H1 (cell line): Measurements from ENCODE around the gene ITPKB. TPM values are rescaled to one million over a fixed set of nuclear protein-coding genes. Genes with fewer than 3 reads are reported as not detected.

ENCODE experiments used
- CTCF ChIA-PET: fragments of 300-600 bp; sonication (Branson Sonifier 250); formaldehyde crosslinking; loops from one replicate; lab custom pipeline; 2021; ENCODE audit not compliant: partially characterized antibody; lab: Charles Lee
- POLR2A ChIA-PET: fragments of 300-600 bp; sonication (Branson Sonifier 250); formaldehyde crosslinking; loops from one replicate; lab custom pipeline; 2021; ENCODE audit warnings: inconsistent platforms; ENCODE audit not compliant: partially characterized antibody; lab: Charles Lee
- DNase-seq, 2 experiments: peaks; one replicate each; pipeline versions ENCODE4 v3.0.0 to v3.0.0-alpha.2; 2010 to 2022; ENCODE audit warnings: low spot score in 2 of 2, low read depth in 1 of 2, mixed read lengths in 1 of 2
- FAIRE-seq: peaks from 2 replicates; lab custom pipeline; 2011; peaks lifted over from hg19 to GRCh38; lab: Jason Lieb, UNC
- H2AFZ ChIP-seq: 2 replicates; pipeline ENCODE4 v1.8.1; 2012; ENCODE audit warnings: low read length, inconsistent platforms
- H2AK5ac ChIP-seq: 2 replicates; pipeline ENCODE4 v1.6.1; 2013; ENCODE audit warnings: low read depth, low read length
- H2BK120ac ChIP-seq: replicated peaks from 2 replicates; pipeline ENCODE3; 2013; ENCODE audit warnings: low read depth, low read length, inconsistent platforms
- H2BK12ac ChIP-seq: 2 replicates; pipeline ENCODE4 v1.6.1; 2013; ENCODE audit warnings: low read depth, low read length
- H2BK15ac ChIP-seq: 2 replicates; pipeline ENCODE4 v1.6.1; 2013; ENCODE audit warnings: low read length
- H2BK20ac ChIP-seq: 2 replicates; pipeline ENCODE4 v1.6.1; 2013; ENCODE audit warnings: low read length
- H2BK5ac ChIP-seq: 2 replicates; pipeline ENCODE4 v1.6.1; 2013; ENCODE audit warnings: low read depth, low read length
- H3K14ac ChIP-seq: 2 replicates; pipeline ENCODE4 v1.6.1; 2013; ENCODE audit warnings: inconsistent platforms; ENCODE audit not compliant: insufficient read length
- H3K18ac ChIP-seq: 2 replicates; pipeline ENCODE4 v1.6.1; 2013; ENCODE audit warnings: low read length; ENCODE audit errors: extremely low read depth
- H3K23ac ChIP-seq: 2 replicates; pipeline ENCODE4 v1.6.1; 2013; ENCODE audit warnings: inconsistent platforms; ENCODE audit not compliant: insufficient read length
- H3K23me2 ChIP-seq: 2 replicates; pipeline ENCODE4 v1.6.1; 2013; ENCODE audit warnings: low read depth, low read length
- H3K27ac ChIP-seq: 2 replicates; pipeline ENCODE4 v1.6.1; 2011; ENCODE audit warnings: low read depth, low read length, inconsistent platforms
- H3K27me3 ChIP-seq, 4 experiments: replicated peaks in 1 of 4; 1 replicate in 1 of 4; 2 replicates in 3 of 4; pipeline versions ENCODE4 v1.6.1 to v1.8.1; 2011 to 2013; ENCODE audit warnings: low read length in 3 of 4, mild to moderate bottlenecking in 3 of 4, inconsistent platforms in 2 of 4, mixed read lengths in 2 of 4, moderate library complexity in 1 of 4; ENCODE audit not compliant: control insufficient read depth in 3 of 4, insufficient read depth in 3 of 4; ENCODE audit errors: extremely low read depth in 1 of 4
- H3K36me3 ChIP-seq, 4 experiments: 2 replicates each; pipeline versions ENCODE4 v1.6.1 to v1.8.1; 2011 to 2013; ENCODE audit warnings: mild to moderate bottlenecking in 4 of 4, low read length in 3 of 4, moderate library complexity in 2 of 4, control low read depth in 1 of 4, inconsistent platforms in 1 of 4; ENCODE audit not compliant: insufficient read depth in 4 of 4, control insufficient read depth in 2 of 4
- H3K4ac ChIP-seq: replicated peaks from 2 replicates; pipeline ENCODE3; 2013; ENCODE audit warnings: low read length, low read depth, mixed read lengths, inconsistent platforms; ENCODE audit not compliant: insufficient read length
- H3K4me1 ChIP-seq, 4 experiments: replicated peaks in 1 of 4; 1 replicate in 1 of 4; 2 replicates in 3 of 4; pipeline versions ENCODE4 v1.6.1 to v1.8.1; 2011 to 2013; ENCODE audit warnings: low read length in 3 of 4, inconsistent platforms in 2 of 4, mixed read lengths in 1 of 4; ENCODE audit not compliant: insufficient read depth in 4 of 4, control insufficient read depth in 3 of 4
- H3K4me2 ChIP-seq, 2 experiments: 2 replicates each; pipeline versions ENCODE4 v1.6.1 to v1.8.1; 2011 to 2013; ENCODE audit warnings: low read depth in 2 of 2, low read length in 2 of 2, control low read depth in 1 of 2, inconsistent platforms in 1 of 2, mild to moderate bottlenecking in 1 of 2; ENCODE audit not compliant: insufficient read depth in 1 of 2
- H3K4me3 ChIP-seq, 4 experiments: fragments of 200-600, 300-600 bp in 1 of 4; sonication (generic), shearing (Covaris generic), sonication (Bioruptor Twin) in 1 of 4; 2 replicates each; pipeline versions ENCODE4 v1.5.1 to v1.8.1; 2011 to 2016; ENCODE audit warnings: low read length in 4 of 4, low read depth in 3 of 4, control low read depth in 2 of 4, inconsistent platforms in 2 of 4, mild to moderate bottlenecking in 2 of 4, mixed read lengths in 1 of 4, moderate library complexity in 1 of 4; ENCODE audit not compliant: insufficient read depth in 2 of 4; ENCODE audit errors: extremely low read depth in 1 of 4
- H3K56ac ChIP-seq: replicated peaks from 2 replicates; pipeline ENCODE3; 2013; ENCODE audit warnings: low read depth, mild to moderate bottlenecking, mixed read lengths, low read length, inconsistent platforms; ENCODE audit not compliant: insufficient read length
- H3K79me1 ChIP-seq: 2 replicates; pipeline ENCODE4 v1.6.1; 2013; ENCODE audit warnings: low read depth, low read length, control low read depth
- H3K79me2 ChIP-seq, 2 experiments: 2 replicates each; pipeline versions ENCODE4 v1.6.1 to v1.8.1; 2012 to 2013; ENCODE audit warnings: low read length in 2 of 2, mild to moderate bottlenecking in 2 of 2, inconsistent platforms in 1 of 2; ENCODE audit not compliant: insufficient read depth in 2 of 2, control insufficient read depth in 1 of 2
- H3K9ac ChIP-seq, 4 experiments: replicated peaks in 1 of 4; 1 replicate in 1 of 4; 2 replicates in 3 of 4; pipeline versions ENCODE4 v1.6.1 to v1.8.1; 2011 to 2013; ENCODE audit warnings: low read depth in 3 of 4, low read length in 3 of 4, control low read depth in 2 of 4, mild to moderate bottlenecking in 2 of 4, moderate library complexity in 2 of 4, inconsistent platforms in 1 of 4; ENCODE audit errors: extremely low read depth in 1 of 4
- H3K9me3 ChIP-seq, 2 experiments: 2 replicates each; pipeline versions ENCODE4 v1.6.1 to v1.8.1; 2012 to 2013; ENCODE audit warnings: mild to moderate bottlenecking in 2 of 2, moderate library complexity in 2 of 2, control low read depth in 1 of 2, inconsistent platforms in 1 of 2, low read depth in 1 of 2, low read length in 1 of 2, mixed read lengths in 1 of 2; ENCODE audit not compliant: insufficient read depth in 2 of 2
- H4K20me1 ChIP-seq, 2 experiments: replicated peaks in 1 of 2; 2 replicates each; pipeline versions ENCODE3 to v1.8.1; 2011 to 2013; ENCODE audit warnings: inconsistent platforms in 2 of 2, low read length in 2 of 2, mild to moderate bottlenecking in 1 of 2; ENCODE audit not compliant: insufficient read depth in 2 of 2, control insufficient read depth in 1 of 2
- H4K5ac ChIP-seq: 2 replicates; pipeline ENCODE4 v1.6.1; 2013; ENCODE audit warnings: low read length, low read depth, mixed read lengths, inconsistent platforms; ENCODE audit not compliant: insufficient read length
- H4K8ac ChIP-seq: 2 replicates; pipeline ENCODE4 v1.8.0; 2013; ENCODE audit warnings: mild to moderate bottlenecking, moderate library complexity, low read length, inconsistent platforms; ENCODE audit not compliant: insufficient read depth; ENCODE audit errors: extremely low read depth
- H4K91ac ChIP-seq: replicated peaks from 2 replicates; pipeline ENCODE3; 2013; ENCODE audit warnings: low read length, mixed read lengths, inconsistent platforms; ENCODE audit not compliant: insufficient read length
- RAD21 ChIP-seq, 2 experiments: IDR thresholded peaks in 1 of 2; conservative IDR thresholded peaks in 1 of 2; 2 replicates each; pipeline ENCODE4 v1.6.1; 2011; ENCODE audit warnings: low read depth in 2 of 2, low read length in 2 of 2, improper control_type of control experiment in 1 of 2, inconsistent platforms in 1 of 2, mild to moderate bottlenecking in 1 of 2, moderate library complexity in 1 of 2
- WGBS, 2 experiments: shearing (Covaris generic) in 1 of 2; methylation state at CpG; one replicate each; pipeline versions ENCODE4 v1.1.6 to v1.1.7; 2013 to 2015; ENCODE audit warnings: low lambda C conversion rate in 2 of 2, mixed read lengths in 2 of 2, inconsistent platforms in 1 of 2, low coverage in 1 of 2, missing lambda C conversion rate in 1 of 2; ENCODE audit not compliant: insufficient replicate concordance in 2 of 2, insufficient coverage in 1 of 2, insufficient read length in 1 of 2; ENCODE audit errors: extremely low coverage in 1 of 2, missing lambda C conversion rate in 1 of 2; 5-methylcytosine and 5-hydroxymethylcytosine counted together
- polyA plus RNA-seq, 7 experiments: library from polyadenylated mRNA; depleted of rRNA in 3 of 7; stranded (reverse) in 5 of 7; unstranded in 2 of 7; fragments of >200 nt in 5 of 7; fragments of 200-250 nt in 2 of 7; gene quantifications; 1 replicate in 5 of 7; 2 replicates in 1 of 7; 4 replicates in 1 of 7; pipeline versions ENCODE4 v1.2.1 to v1.2.3, GENCODE V29; 2011 to 2013; ENCODE audit warnings: missing spikeins in 2 of 7, mixed read lengths in 2 of 7
- total RNA-seq: library from RNA; stranded (reverse); fragmentation: NEBNext Ultra II Directional; extraction: Animal tissue kit (Norgen Biotek cat#: 25700); gene quantifications from 2 replicates; pipeline ENCODE4 v1.2.1, GENCODE V29; 2021
- TF ChIP-seq, protein P1 (sequence below): IDR thresholded peaks from 2 replicates; pipeline ENCODE4 v1.6.1; 2011; ENCODE audit warnings: low read length, improper control_type of control experiment
- TF ChIP-seq, protein P2 (sequence below), 3 experiments: IDR thresholded peaks; 1 replicate in 2 of 3; 2 replicates in 1 of 3; pipeline versions ENCODE4 v1.5.1 to v1.6.1; 2011; ENCODE audit warnings: low read length in 3 of 3, mild to moderate bottlenecking in 3 of 3, inconsistent platforms in 2 of 3, low read depth in 1 of 3, moderate library complexity in 1 of 3; ENCODE audit not compliant: insufficient read depth in 1 of 3; ENCODE audit errors: control extremely low read depth in 1 of 3
- TF ChIP-seq, protein P3 (sequence below): IDR thresholded peaks from 2 replicates; pipeline ENCODE4 v1.6.1; 2012; ENCODE audit warnings: inconsistent platforms

Gene ITPKB
- total and polyA plus RNA-seq, 2 of the 8 experiments (the other 6 are each of a cell fraction or from before 2014, with no cell fraction given): 1.7 to 4.8 TPM

DNA sequence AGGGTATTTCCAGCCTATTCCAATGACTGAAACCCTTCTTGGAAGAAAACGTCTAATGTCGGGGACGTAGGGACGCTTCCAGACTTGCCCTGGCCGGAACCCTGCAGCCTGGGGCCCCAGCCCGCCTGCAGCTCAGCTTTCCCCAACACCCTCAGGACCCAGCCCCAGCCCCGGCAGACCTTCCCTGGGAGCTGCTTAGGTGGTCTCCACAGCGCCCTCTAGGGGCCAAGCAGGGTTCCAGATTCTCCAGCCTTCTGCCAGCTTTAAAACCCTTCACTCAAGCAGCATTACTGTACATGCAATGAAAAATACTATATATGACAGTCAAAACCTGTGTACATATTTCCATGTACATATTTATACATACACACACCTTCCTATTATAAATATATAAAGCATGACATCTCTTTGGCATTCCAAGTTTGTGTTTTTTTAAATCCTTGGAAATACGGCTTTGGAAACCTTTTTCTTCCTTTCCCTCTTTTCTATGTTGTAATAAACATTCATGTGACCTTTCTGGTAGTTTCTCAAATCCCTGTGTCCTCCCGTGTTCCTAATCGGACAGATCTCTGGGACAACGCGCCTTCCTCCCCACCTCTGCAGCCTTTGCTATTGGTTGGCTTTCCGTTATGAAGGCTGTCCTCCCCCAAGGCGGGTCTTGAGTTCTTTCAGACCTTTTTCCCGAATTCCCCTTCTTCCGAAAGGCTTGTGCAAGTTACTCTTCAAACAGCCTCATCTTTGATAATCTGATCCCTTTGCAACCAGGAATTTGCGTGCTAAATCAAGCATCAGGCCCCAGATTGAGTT lies 130.2 kb downstream of the ITPKB start:
- H2AK5ac ChIP-seq: no peak overlapping the region
- H2BK120ac ChIP-seq: no peak overlapping the region
- H3K18ac ChIP-seq: no peak overlapping the region
- no peak overlapping the region for H2BK15ac ChIP-seq
- H3K27ac ChIP-seq: no peak overlapping the region
- H3K4ac ChIP-seq: no peak overlapping the region
- 0 out of 2 replicates have a peak overlapping the region, but pooled peaks have one; percentile 16 for H4K8ac ChIP-seq
- H3K4me1 ChIP-seq: peaks cover 0 to 27% (median 16%) of the 10 kb centered on the region in 4 experiments; a peak in 6 of 7 replicates
- no peaks in the 10 kb centered on the region for H3K23me2 ChIP-seq
- peak overlapping the region in 1 of 2 experiments; percentile 39; a peak in 2 of 4 replicates for H3K4me2 ChIP-seq
- H3K9me3 ChIP-seq: no peaks in the 10 kb centered on the region
- no peak overlapping the region for H3K56ac ChIP-seq
- no peak overlapping the region for H2AFZ ChIP-seq
- H3K9ac ChIP-seq: no peak overlapping the region
- FAIRE-seq (no peak), DNase-seq (peak; percentile 70 to 88)
- no peaks in the 10 kb centered on the region for H3K27me3 ChIP-seq
- no peaks in the 10 kb centered on the region for H3K36me3 ChIP-seq
- WGBS, 2 experiments: 53% methylated on average over 18 of the region's 18 CpGs; no CpG with 5 or more reads in 1 of the 2 experiments
- no peak overlapping the region for H2BK12ac ChIP-seq
- ChIA-PET POLR2A (interaction anchor here (0.6 to 1.2 kb wide), 3 partner anchors 11 to 52 kb away, joined by 3 read pairs; no protein-coding TSS in a partner anchor), CTCF (interaction anchor here (0.5 to 6.4 kb wide), 37 partner anchors 10 to 1380 kb away, joined by 3 to 49 read pairs (median 4); partner anchors contain the start of genes PARP1 and STUM)
- no peaks in the 10 kb centered on the region for H4K20me1 ChIP-seq
- H3K4me3 ChIP-seq: no peak overlapping the region
- no peak overlapping the region for H4K5ac ChIP-seq
- H3K14ac ChIP-seq: no peak overlapping the region
- 0 out of 2 replicates have a peak, but pooled peaks cover 2% of the 10 kb centered on the region for H3K79me1 ChIP-seq
- no peak overlapping the region for H2BK20ac ChIP-seq
- H4K91ac ChIP-seq: no peak overlapping the region
- TF ChIP-seq, protein P1, sequence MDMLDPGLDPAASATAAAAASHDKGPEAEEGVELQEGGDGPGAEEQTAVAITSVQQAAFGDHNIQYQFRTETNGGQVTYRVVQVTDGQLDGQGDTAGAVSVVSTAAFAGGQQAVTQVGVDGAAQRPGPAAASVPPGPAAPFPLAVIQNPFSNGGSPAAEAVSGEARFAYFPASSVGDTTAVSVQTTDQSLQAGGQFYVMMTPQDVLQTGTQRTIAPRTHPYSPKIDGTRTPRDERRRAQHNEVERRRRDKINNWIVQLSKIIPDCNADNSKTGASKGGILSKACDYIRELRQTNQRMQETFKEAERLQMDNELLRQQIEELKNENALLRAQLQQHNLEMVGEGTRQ: no peak
- TF ChIP-seq, protein P2, sequence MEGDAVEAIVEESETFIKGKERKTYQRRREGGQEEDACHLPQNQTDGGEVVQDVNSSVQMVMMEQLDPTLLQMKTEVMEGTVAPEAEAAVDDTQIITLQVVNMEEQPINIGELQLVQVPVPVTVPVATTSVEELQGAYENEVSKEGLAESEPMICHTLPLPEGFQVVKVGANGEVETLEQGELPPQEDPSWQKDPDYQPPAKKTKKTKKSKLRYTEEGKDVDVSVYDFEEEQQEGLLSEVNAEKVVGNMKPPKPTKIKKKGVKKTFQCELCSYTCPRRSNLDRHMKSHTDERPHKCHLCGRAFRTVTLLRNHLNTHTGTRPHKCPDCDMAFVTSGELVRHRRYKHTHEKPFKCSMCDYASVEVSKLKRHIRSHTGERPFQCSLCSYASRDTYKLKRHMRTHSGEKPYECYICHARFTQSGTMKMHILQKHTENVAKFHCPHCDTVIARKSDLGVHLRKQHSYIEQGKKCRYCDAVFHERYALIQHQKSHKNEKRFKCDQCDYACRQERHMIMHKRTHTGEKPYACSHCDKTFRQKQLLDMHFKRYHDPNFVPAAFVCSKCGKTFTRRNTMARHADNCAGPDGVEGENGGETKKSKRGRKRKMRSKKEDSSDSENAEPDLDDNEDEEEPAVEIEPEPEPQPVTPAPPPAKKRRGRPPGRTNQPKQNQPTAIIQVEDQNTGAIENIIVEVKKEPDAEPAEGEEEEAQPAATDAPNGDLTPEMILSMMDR (IDR thresholded peaks at IDR 0.05; ENCODE audit: control extremely low read depth in 1 of 3, insufficient read depth in 1 of 3, low read depth in 1 of 3, low read length in 3 of 3): peak; percentile 76 to 88 (median 84)
- peak; percentile 65 to 75 for TF ChIP-seq RAD21 (IDR thresholded peaks at IDR 0.05 in 1 of 2, conservative IDR thresholded peaks at IDR 0.05 in 1 of 2; ENCODE audit: low read depth in 2 of 2, low read length in 2 of 2)
- TF ChIP-seq, protein P3, sequence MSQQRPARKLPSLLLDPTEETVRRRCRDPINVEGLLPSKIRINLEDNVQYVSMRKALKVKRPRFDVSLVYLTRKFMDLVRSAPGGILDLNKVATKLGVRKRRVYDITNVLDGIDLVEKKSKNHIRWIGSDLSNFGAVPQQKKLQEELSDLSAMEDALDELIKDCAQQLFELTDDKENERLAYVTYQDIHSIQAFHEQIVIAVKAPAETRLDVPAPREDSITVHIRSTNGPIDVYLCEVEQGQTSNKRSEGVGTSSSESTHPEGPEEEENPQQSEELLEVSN: no peak
- H3K79me2 ChIP-seq: no peaks in the 10 kb centered on the region
- no peak overlapping the region for H2BK5ac ChIP-seq
- no peak overlapping the region for H3K23ac ChIP-seq
